ENCODE results near the gene GKAP1. TPM values are rescaled to one million over a fixed set of nuclear protein-coding genes. Genes with fewer than 3 reads are reported as not detected.

Gene GKAP1
- total RNA-seq, 1 experiment from 2014 or later: 6.2 TPM

GRCh38 chr9:83778164-83778563 is 39.4 kb downstream of the GKAP1 start:
- H3K9ac ChIP-seq (ENCODE audit: extremely low read depth, insufficient read length, low read length): no peak overlapping the region
- Mint-ChIP-seq H3K27ac (no peak overlapping the region), H3K27me3 (ENCODE audit: low read depth) (no peaks in the 10 kb centered on the region; the same call in 1 of the 2 replicates), H3K4me1 (no peaks in the 10 kb centered on the region), H3K9me3 (no peaks in the 10 kb centered on the region), H3K36me3 (ENCODE audit: insufficient read depth in 1 of 3, low read depth in 3 of 3) (peaks cover 0 to 2% (median 0%) of the 10 kb centered on the region in 3 experiments; a peak in 2 of 7 replicates), H3K4me3 (no peak overlapping the region)
- no peak for TF ChIP-seq CTCF (conservative IDR thresholded peaks at IDR 0.05)
- WGBS (ENCODE audit: extremely low coverage, insufficient read length, low lambda C conversion rate): no CpG with 5 or more reads among the region's 2 CpGs
- no peaks in the 10 kb centered on the region for H3K79me2 ChIP-seq (ENCODE audit: insufficient read depth, low read length)
- no peak overlapping the region for H2BK20ac ChIP-seq (ENCODE audit: low read depth, low read length, poor library complexity, severe bottlenecking)
- no peak overlapping the region for H2BK15ac ChIP-seq (ENCODE audit: low read depth, low read length)
- H4K8ac ChIP-seq (replicated peaks; ENCODE audit: insufficient read length, low read depth, low read length): no peak overlapping the region
- H3K27me3 ChIP-seq (ENCODE audit: insufficient read depth, low read length): no peaks in the 10 kb centered on the region
- H3K18ac ChIP-seq (ENCODE audit: insufficient read length, low read depth, low read length): no peak overlapping the region
- no peak overlapping the region for H3K56ac ChIP-seq (ENCODE audit: insufficient read length, low read depth, low read length)
- H3K4me1 ChIP-seq (ENCODE audit: insufficient read depth, low read length): no peaks in the 10 kb centered on the region
- H3K23me2 ChIP-seq (ENCODE audit: insufficient read length, low read depth, low read length, poor library complexity, severe bottlenecking): no peaks in the 10 kb centered on the region
- H3K4me2 ChIP-seq (ENCODE audit: insufficient read depth, insufficient read length, low read length): no peak overlapping the region
- H2BK12ac ChIP-seq (ENCODE audit: insufficient read length, low read depth, low read length): no peak overlapping the region
- no peak overlapping the region for H3K14ac ChIP-seq (ENCODE audit: insufficient read depth, low read length)
- H3K27ac ChIP-seq (ENCODE audit: insufficient read length, low read depth, low read length): no peak overlapping the region
- no peak overlapping the region for H4K5ac ChIP-seq (ENCODE audit: insufficient read length, low read depth, low read length)
- no peak overlapping the region for H3T11ph ChIP-seq (ENCODE audit: low read length)
- DNase-seq: no peak
- H2AK5ac ChIP-seq (ENCODE audit: insufficient read length, low read length): no peak overlapping the region
- H3K9me3 ChIP-seq (ENCODE audit: control insufficient read depth, low read depth, low read length): no peaks in the 10 kb centered on the region
- H3K4ac ChIP-seq (ENCODE audit: low read depth, low read length): no peak overlapping the region
- H4K91ac ChIP-seq (ENCODE audit: insufficient read length, low read depth, low read length): no peak overlapping the region
- H3K79me1 ChIP-seq (ENCODE audit: insufficient read depth, low read depth, low read length, poor library complexity, severe bottlenecking): no peaks in the 10 kb centered on the region
- H2BK120ac ChIP-seq (ENCODE audit: low read depth, low read length, poor library complexity, severe bottlenecking): no peak overlapping the region
- H2AFZ ChIP-seq (ENCODE audit: low read length): no peak overlapping the region
- H3K23ac ChIP-seq (ENCODE audit: insufficient read length, low read depth, low read length): no peak overlapping the region
- H2BK5ac ChIP-seq (ENCODE audit: insufficient read length, low read length): no peak overlapping the region
- no peaks in the 10 kb centered on the region for H4K20me1 ChIP-seq (ENCODE audit: control insufficient read depth, insufficient read depth, insufficient read length)

Measured in H9 (cell line).